Neural progenitor cell (in vitro differentiated cells): ENCODE measurements around the gene PROC. TPM values are rescaled to one million over a fixed set of nuclear protein-coding genes. Genes with fewer than 3 reads are reported as not detected.
A peak's percentile ranks its signal among the peaks of the same experiment; 100 is the strongest.

Experiments used
- DNase-seq: peaks from one replicate; pipeline ENCODE4 v3.0.0-alpha.2; 2016; ENCODE audit warnings: low spot score
- H2AFZ ChIP-seq: fragments of 200-600 bp; sonication (generic); replicated peaks from 2 replicates; pipeline ENCODE4 v1.6.1; 2016; ENCODE audit warnings: antibody characterized with exemption
- H3F3A ChIP-seq: fragments of 200-600 bp; sonication (generic); 2 replicates; pipeline ENCODE4 v1.6.1; 2016; ENCODE audit warnings: antibody characterized with exemption, low read depth
- H3K27ac ChIP-seq: fragments of 200-600 bp; sonication (generic); 2 replicates; pipeline ENCODE4 v1.5.1; 2016; ENCODE audit warnings: mild to moderate bottlenecking
- H3K27me3 ChIP-seq: fragments of 200-600 bp; sonication (generic); 2 replicates; pipeline ENCODE4 v1.6.1; 2016; ENCODE audit warnings: mild to moderate bottlenecking, moderate library complexity
- H3K36me3 ChIP-seq: fragments of 200-600 bp; sonication (generic); 2 replicates; pipeline ENCODE4 v1.5.1; 2016
- H3K4me1 ChIP-seq: fragments of 200-600 bp; sonication (generic); 2 replicates; pipeline ENCODE4 v1.6.1; 2016; ENCODE audit warnings: mixed run types
- H3K4me2 ChIP-seq: fragments of 200-600 bp; sonication (generic); 2 replicates; pipeline ENCODE4 v1.6.1; 2016
- H3K4me3 ChIP-seq: fragments of 200-600 bp; sonication (generic); 2 replicates; pipeline ENCODE4 v1.5.1; 2016
- H3K79me2 ChIP-seq: fragments of 200-600 bp; sonication (generic); 2 replicates; pipeline ENCODE4 v1.6.1; 2016; ENCODE audit warnings: low read depth
- H3K9ac ChIP-seq: fragments of 200-600 bp; sonication (generic); 2 replicates; pipeline ENCODE4 v1.6.1; 2016
- H3K9me3 ChIP-seq: fragments of 200-600 bp; sonication (generic); 2 replicates; pipeline ENCODE4 v1.5.1; 2016; ENCODE audit warnings: low read depth
- H4K20me1 ChIP-seq: fragments of 200-600 bp; sonication (generic); 2 replicates; pipeline ENCODE4 v1.6.1; 2016; ENCODE audit warnings: low read depth
- H3K27ac Mint-ChIP-seq: 3 replicates; pipeline ENCODE4 v1.8.0; 2021; ENCODE audit warnings: mixed read lengths
- H3K27me3 Mint-ChIP-seq: 2 replicates; pipeline ENCODE4 v1.8.0; 2022; ENCODE audit warnings: low read depth, mild to moderate bottlenecking, inconsistent platforms, moderate library complexity, mixed read lengths; ENCODE audit not compliant: insufficient read depth
- H3K36me3 Mint-ChIP-seq: 3 replicates; pipeline ENCODE4 v1.8.0; 2021; ENCODE audit warnings: mixed read lengths
- H3K4me1 Mint-ChIP-seq: 3 replicates; pipeline ENCODE4 v1.8.0; 2021; ENCODE audit warnings: mixed read lengths
- H3K4me3 Mint-ChIP-seq: 3 replicates; pipeline ENCODE4 v1.8.0; 2021; ENCODE audit warnings: mild to moderate bottlenecking, moderate library complexity, mixed read lengths
- H3K9me3 Mint-ChIP-seq: 3 replicates; pipeline ENCODE4 v1.8.0; 2020; ENCODE audit warnings: mixed read lengths
- CTCF ChIP-seq: fragments of 200-600 bp; sonication (generic); IDR thresholded peaks from 2 replicates; pipeline ENCODE4 v1.5.1; 2017; ENCODE audit warnings: antibody characterized with exemption, mild to moderate bottlenecking
- EZH2 ChIP-seq: fragments of 200-600 bp; sonication (generic); IDR thresholded peaks from 2 replicates; pipeline ENCODE4 v1.6.1; 2017; ENCODE audit warnings: antibody characterized with exemption, mild to moderate bottlenecking, moderate library complexity
- EZH2phosphoT487 ChIP-seq: fragments of 200-600 bp; sonication (generic); IDR thresholded peaks from 2 replicates; pipeline ENCODE4 v1.6.1; 2017; ENCODE audit warnings: antibody characterized with exemption
- total RNA-seq: library from RNA; depleted of rRNA; stranded (reverse); fragments of >200 nt; gene quantifications from 2 replicates; pipeline ENCODE4 v1.2.3, GENCODE V29; 2015; ENCODE audit warnings: low replicate concordance

Gene PROC
- total RNA-seq, 1 donor from 2014 or later = not detected

DNA sequence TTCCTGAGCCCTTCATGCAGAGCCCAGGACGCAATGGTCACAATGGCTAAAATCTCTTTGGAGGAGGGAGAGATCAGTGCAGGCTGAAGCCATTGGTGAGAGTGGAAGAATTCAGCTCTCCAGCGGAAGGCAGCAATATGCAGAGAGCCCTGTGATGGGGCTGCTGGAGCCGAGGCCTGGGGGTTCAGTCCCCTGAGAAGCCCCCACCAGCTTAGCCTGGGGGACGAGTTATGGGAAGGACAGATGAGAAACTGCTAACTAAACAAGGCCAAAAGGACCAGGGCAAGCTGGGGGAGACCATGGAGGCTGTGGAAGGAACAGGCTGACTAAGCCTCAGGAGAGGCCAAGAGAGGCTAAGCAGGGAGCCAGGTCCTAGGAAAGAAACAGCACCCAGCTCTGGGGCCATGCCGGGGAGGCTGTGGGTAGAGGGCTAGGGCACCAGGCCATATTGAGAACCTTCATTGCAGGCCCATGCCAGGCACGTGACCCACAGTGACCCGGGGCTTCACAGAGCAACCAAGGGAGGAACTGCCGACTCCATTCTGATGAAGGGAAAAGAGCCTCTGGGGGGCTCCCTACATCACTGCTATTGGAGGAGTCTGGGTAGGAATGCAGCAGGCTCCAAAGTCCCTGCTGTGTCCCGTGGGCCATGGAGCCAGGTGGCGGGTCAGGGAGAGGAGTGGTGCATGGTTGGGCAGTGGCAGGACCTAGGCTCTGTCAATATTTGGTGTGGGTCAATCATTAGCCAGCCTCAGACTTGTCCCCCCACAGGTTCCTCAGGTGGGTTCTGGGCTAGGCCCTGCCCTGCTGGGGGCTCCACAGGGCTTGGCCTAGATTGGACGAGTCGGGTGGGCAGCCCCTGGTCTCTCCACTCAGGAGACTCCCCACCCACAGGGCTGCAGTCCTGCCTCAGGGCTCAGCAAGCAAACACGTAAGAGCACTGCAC is 19.8 kb downstream of the PROC start:
- Histone ChIP-seq H3K36me3 (no peaks in the 10 kb centered on the region), H3F3A (peaks cover 14% of the 10 kb centered on the region), H4K20me1 (no peaks in the 10 kb centered on the region), H3K27me3 (no peaks in the 10 kb centered on the region), H3K4me3 (no peak overlapping the region), H3K9ac (no peak overlapping the region), H2AFZ (peak overlapping the region; percentile 81), H3K27ac (peak overlapping the region; percentile 73), H3K9me3 (peaks cover 5% of the 10 kb centered on the region), H3K79me2 (no peaks in the 10 kb centered on the region), H3K4me2 (peak overlapping the region; percentile 51), H3K4me1 (peaks cover 14% of the 10 kb centered on the region)
- peaks cover 11% of the 10 kb centered on the region for H3K4me1 Mint-ChIP-seq
- H3K27ac Mint-ChIP-seq = peak overlapping the region; percentile 62
- H3K9me3 Mint-ChIP-seq = peaks cover 12% of the 10 kb centered on the region
- DNase-seq = peak; percentile 77
- TF ChIP-seq EZH2 = no peak
- no peak overlapping the region for H3K4me3 Mint-ChIP-seq
- no peaks in the 10 kb centered on the region for H3K27me3 Mint-ChIP-seq
- H3K36me3 Mint-ChIP-seq = no peaks in the 10 kb centered on the region

DNA sequence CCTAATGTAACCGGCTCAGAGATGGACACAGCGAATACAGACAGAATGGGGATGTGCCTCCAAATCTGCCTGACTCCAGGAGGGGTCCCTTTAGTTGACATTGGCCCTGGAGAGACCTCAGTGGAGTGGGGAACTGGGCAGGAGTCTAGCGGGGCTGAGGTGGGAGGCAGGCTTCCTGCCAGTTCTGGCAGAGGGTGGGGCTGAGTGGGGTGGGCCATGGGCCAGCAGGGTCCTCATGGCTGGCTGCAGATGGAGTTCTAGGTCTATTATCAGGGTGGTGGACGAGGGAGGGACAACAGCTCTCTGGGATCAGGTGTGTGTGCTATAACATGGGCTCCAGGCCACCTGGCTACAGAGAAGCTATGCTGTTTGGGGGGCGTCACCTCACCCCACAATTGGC is 21.1 kb downstream of the PROC start:
- no peaks in the 10 kb centered on the region for H3K27me3 Mint-ChIP-seq

GRCh38 chr2:127448526-127448925 is 30.3 kb downstream of the PROC start:
- DNase-seq = no peak
- Mint-ChIP-seq H3K27ac (no peak overlapping the region), H3K4me3 (no peak overlapping the region), H3K9me3 (peaks cover 4% of the 10 kb centered on the region), H3K36me3 (no peaks in the 10 kb centered on the region), H3K4me1 (peaks cover 15% of the 10 kb centered on the region), H3K27me3 (no peaks in the 10 kb centered on the region)
- Histone ChIP-seq H3K9me3 (no peaks in the 10 kb centered on the region), H3K4me1 (peaks cover 24% of the 10 kb centered on the region), H3K4me3 (no peak overlapping the region), H3K27me3 (no peaks in the 10 kb centered on the region), H3F3A (peaks cover 28% of the 10 kb centered on the region), H3K36me3 (no peaks in the 10 kb centered on the region), H4K20me1 (no peaks in the 10 kb centered on the region), H3K27ac (no peak overlapping the region), H3K9ac (no peak overlapping the region), H2AFZ (no peak overlapping the region), H3K79me2 (no peaks in the 10 kb centered on the region), H3K4me2 (no peak overlapping the region)
- no peak for TF ChIP-seq EZH2
- TF ChIP-seq CTCF = no peak
- no peak for TF ChIP-seq EZH2phosphoT487

More for the DNA sequence above, 21.1 kb downstream of the PROC start:
- H3K9me3 ChIP-seq = peaks cover 5% of the 10 kb centered on the region
- Mint-ChIP-seq H3K4me1 (peaks cover 11% of the 10 kb centered on the region), H3K4me3 (no peak overlapping the region), H3K27ac (no peak overlapping the region), H3K36me3 (no peaks in the 10 kb centered on the region), H3K9me3 (peaks cover 12% of the 10 kb centered on the region)
- H4K20me1 ChIP-seq = no peaks in the 10 kb centered on the region
- no peak overlapping the region for H3K4me2 ChIP-seq
- no peaks in the 10 kb centered on the region for H3K79me2 ChIP-seq
- no peak overlapping the region for H2AFZ ChIP-seq
- no peak overlapping the region for H3K9ac ChIP-seq
- peaks cover 14% of the 10 kb centered on the region for H3K4me1 ChIP-seq
- no peak overlapping the region for H3K27ac ChIP-seq
- H3K27me3 ChIP-seq = no peaks in the 10 kb centered on the region
- TF ChIP-seq EZH2phosphoT487 (no peak), CTCF (no peak), EZH2 (no peak)
- DNase-seq = no peak
- peaks cover 14% of the 10 kb centered on the region for H3F3A ChIP-seq
- H3K4me3 ChIP-seq = no peak overlapping the region
- H3K36me3 ChIP-seq = no peaks in the 10 kb centered on the region

- no peaks in the 10 kb centered on the region for H3K36me3 Mint-ChIP-seq
- Histone ChIP-seq H3K36me3 (no peaks in the 10 kb centered on the region), H3K9ac (no peak overlapping the region), H3K27me3 (no peaks in the 10 kb centered on the region), H3K4me2 (peak overlapping the region; percentile 61), H3K4me3 (no peak overlapping the region), H3K9me3 (no peaks in the 10 kb centered on the region), H3F3A (peaks cover 36% of the 10 kb centered on the region), H2AFZ (peak overlapping the region; percentile 76), H3K27ac (peak overlapping the region; percentile 90), H3K79me2 (no peaks in the 10 kb centered on the region), H4K20me1 (no peaks in the 10 kb centered on the region), H3K4me1 (peaks cover 31% of the 10 kb centered on the region)
- H3K9me3 Mint-ChIP-seq = peaks cover 4% of the 10 kb centered on the region
- TF ChIP-seq CTCF (no peak), EZH2 (no peak), EZH2phosphoT487 (no peak)
- H3K27me3 Mint-ChIP-seq = no peaks in the 10 kb centered on the region
- DNase-seq = peak; percentile 34
- H3K4me3 Mint-ChIP-seq = no peak overlapping the region
- H3K27ac Mint-ChIP-seq = peak overlapping the region; percentile 7
- H3K4me1 Mint-ChIP-seq = peaks cover 19% of the 10 kb centered on the region
These were observed 31.2 kb downstream of the PROC start for GRCh38 chr2:127449414-127449813.
